Tibial artery (tissue), 4 donors: Measurements from ENCODE around the gene PNCK.
A peak's percentile ranks its signal among the peaks of the same experiment; 100 is the strongest.

ENCODE experiments used
- DNase-seq, 2 donors: peaks; one replicate each; pipeline ENCODE4 v3.0.0-alpha.2; 2019
- H3K27ac ChIP-seq, 2 donors: fragments of 200-600 bp; sonication (generic) in 1 of 2; 1 replicate in 1 of 2; 2 replicates in 1 of 2; pipeline ENCODE4 v1.5.1; 2018 to 2019; ENCODE audit warnings: mild to moderate bottlenecking in 1 of 2
- H3K27me3 ChIP-seq, 2 donors: fragments of 200-600 bp; sonication (generic) in 1 of 2; one replicate each; pipeline versions ENCODE4 v1.5.1 to v1.6.0; 2016 to 2019
- H3K36me3 ChIP-seq, 3 donors: fragments of 200-600 bp; sonication (generic) in 2 of 3; one replicate each; pipeline ENCODE4 v1.5.1; 2016 to 2019; ENCODE audit warnings: mild to moderate bottlenecking in 2 of 3
- H3K4me1 ChIP-seq, 4 donors: fragments of 200-600 bp; sonication (generic) in 2 of 4; 1 replicate in 3 of 4; 2 replicates in 1 of 4; pipeline ENCODE4 v1.5.1; 2016 to 2019
- H3K4me3 ChIP-seq, 2 donors: fragments of 200-600 bp; sonication (generic) in 1 of 2; 1 replicate in 1 of 2; 2 replicates in 1 of 2; pipeline ENCODE4 v1.5.1; 2018 to 2019; ENCODE audit warnings: mild to moderate bottlenecking in 2 of 2
- H3K9me3 ChIP-seq, 3 donors: fragments of 200-600 bp; sonication (generic) in 1 of 3; one replicate each; pipeline ENCODE4 v1.5.1; 2016 to 2019
- CTCF ChIP-seq, 2 experiments: fragments of 200-600 bp in 1 of 2; fragments of 450-650 bp in 1 of 2; IDR thresholded peaks; one replicate each; pipeline ENCODE4 v1.5.1; 2017 to 2019; ENCODE audit warnings: antibody characterized with exemption in 2 of 2, mild to moderate bottlenecking in 1 of 2, moderate library complexity in 1 of 2
- intact Hi-C: fragments of 100-400 bp; cut with DNase I; formaldehyde crosslinking; loops from one replicate; pipeline ENCODE4 v1.15.0; 2023; ENCODE audit warnings: low total_unique reads

The PNCK gene

GRCh38 chrX:153673428-153674218 is at the start of gene PNCK:
Gene PNCK (minus strand): TSS chrX:153673813. CDS start chrX:153673076, 737 bp downstream.
- H3K27me3 ChIP-seq = peaks cover 0 to 14% of the 10 kb centered on the region in 2 donors
- no peak within 1 kb of the TSS for H3K27ac ChIP-seq
- peak within 1 kb of the TSS; percentile 35 for H3K4me3 ChIP-seq
- no peaks in the 10 kb centered on the region for H3K9me3 ChIP-seq
- DNase-seq = no peak
- TF ChIP-seq CTCF (IDR thresholded peaks at IDR 0.05) = no peak
- intact Hi-C loops = loop anchor here (5.0 kb wide), 1 partner anchor 126 kb away; no protein-coding TSS in a partner anchor
- H3K4me1 ChIP-seq = peaks cover 0 to 6% (median 0%) of the 10 kb centered on the region in 4 donors
- H3K36me3 ChIP-seq = no peaks in the 10 kb centered on the region

GRCh38 chrX:153722704-153723350 is 49.2 kb upstream of the PNCK start:
- H3K9me3 ChIP-seq = peaks cover 0 to 5% (median 0%) of the 10 kb centered on the region in 3 donors
- no peaks in the 10 kb centered on the region for H3K27me3 ChIP-seq
- peak overlapping the region; percentile 92 to 95 for H3K27ac ChIP-seq
- peaks cover 14 to 29% (median 26%) of the 10 kb centered on the region in 3 donors for H3K36me3 ChIP-seq
- TF ChIP-seq CTCF (IDR thresholded peaks at IDR 0.05) = no peak
- peak overlapping the region; percentile 68 to 80 for H3K4me3 ChIP-seq
- H3K4me1 ChIP-seq = peaks cover 0 to 44% (median 36%) of the 10 kb centered on the region in 4 donors
- no peak for DNase-seq
- intact Hi-C loops = no loop called here

GRCh38 chrX:153719701-153720100 is 46.1 kb upstream of the PNCK start:
- no peak for DNase-seq
- Histone ChIP-seq H3K9me3 (peaks cover 0 to 5% (median 0%) of the 10 kb centered on the region in 3 donors), H3K4me3 (no peak overlapping the region), H3K36me3 (peaks cover 18 to 55% (median 40%) of the 10 kb centered on the region in 3 donors), H3K27me3 (no peaks in the 10 kb centered on the region), H3K27ac (no peak overlapping the region), H3K4me1 (peaks cover 0 to 13% (median 6%) of the 10 kb centered on the region in 4 donors)
- intact Hi-C loops = no loop called here
- TF ChIP-seq CTCF (IDR thresholded peaks at IDR 0.05) = no peak

- intact Hi-C loops = no loop called here
- no peaks in the 10 kb centered on the region for H3K27me3 ChIP-seq
- peaks cover 0 to 5% (median 0%) of the 10 kb centered on the region in 3 donors for H3K9me3 ChIP-seq
- peaks cover 18 to 59% (median 45%) of the 10 kb centered on the region in 3 donors for H3K36me3 ChIP-seq
- no peak overlapping the region for H3K4me3 ChIP-seq
- peaks cover 0 to 13% (median 6%) of the 10 kb centered on the region in 4 donors for H3K4me1 ChIP-seq
- H3K27ac ChIP-seq = no peak overlapping the region
- no peak for TF ChIP-seq CTCF (IDR thresholded peaks at IDR 0.05)
- DNase-seq = no peak
Measured at GRCh38 chrX:153719238-153719637, 45.6 kb upstream of the PNCK start.

- H3K4me3 ChIP-seq = no peak overlapping the region
- H3K9me3 ChIP-seq = no peaks in the 10 kb centered on the region
- H3K27me3 ChIP-seq = no peaks in the 10 kb centered on the region
- intact Hi-C loops = no loop called here
- no peak for TF ChIP-seq CTCF (IDR thresholded peaks at IDR 0.05)
- H3K36me3 ChIP-seq = peaks cover 18 to 69% (median 45%) of the 10 kb centered on the region in 3 donors
- no peak for DNase-seq
- H3K27ac ChIP-seq = no peak overlapping the region
- peaks cover 0 to 4% (median under 1%) of the 10 kb centered on the region in 4 donors for H3K4me1 ChIP-seq
Measured at GRCh38 chrX:153717445-153717844, 43.8 kb upstream of the PNCK start.
